Hepatocyte (in vitro differentiated cells): ENCODE results near the gene MBNL1.

Experiments
- CTCF ChIP-seq: fragments of 200-600 bp; sonication (generic); IDR thresholded peaks from 2 replicates; pipeline ENCODE4 v1.5.1; 2016; ENCODE audit warnings: antibody characterized with exemption, mild to moderate bottlenecking; ENCODE audit not compliant: poor library complexity
- EZH2 ChIP-seq: fragments of 200-600 bp; sonication (generic); IDR thresholded peaks from 2 replicates; pipeline ENCODE4 v1.6.1; 2016; ENCODE audit warnings: antibody characterized with exemption, mild to moderate bottlenecking, borderline replicate concordance

DNA sequence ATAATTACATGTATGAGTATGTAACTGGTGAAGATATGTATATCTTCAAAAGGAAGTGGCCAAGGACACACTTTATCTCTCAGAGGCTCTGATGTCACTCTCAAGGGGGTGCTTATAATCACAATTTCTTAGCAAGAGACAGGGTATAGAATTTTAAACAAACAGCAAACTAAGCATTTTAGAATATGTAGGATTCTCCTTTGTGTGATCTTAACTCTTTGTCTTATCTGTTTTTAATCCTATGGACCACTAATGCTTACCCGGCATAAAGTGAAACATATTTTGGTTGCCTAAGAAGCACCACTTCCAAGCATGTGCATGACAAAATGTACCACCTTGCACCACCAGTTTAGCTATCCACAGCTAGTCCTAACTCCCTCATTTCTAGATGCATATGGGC is 8.2 kb upstream of the MBNL1 start:
- TF ChIP-seq EZH2: no peak
- TF ChIP-seq CTCF: no peak
